LoVo (cell line): ENCODE results near the gene DENND4A.

ENCODE experiments used
- DNase-seq: peaks from one replicate; pipeline ENCODE4 v3.0.0-alpha.2; 2016; ENCODE audit warnings: low spot score

DENND4A gene

DNA sequence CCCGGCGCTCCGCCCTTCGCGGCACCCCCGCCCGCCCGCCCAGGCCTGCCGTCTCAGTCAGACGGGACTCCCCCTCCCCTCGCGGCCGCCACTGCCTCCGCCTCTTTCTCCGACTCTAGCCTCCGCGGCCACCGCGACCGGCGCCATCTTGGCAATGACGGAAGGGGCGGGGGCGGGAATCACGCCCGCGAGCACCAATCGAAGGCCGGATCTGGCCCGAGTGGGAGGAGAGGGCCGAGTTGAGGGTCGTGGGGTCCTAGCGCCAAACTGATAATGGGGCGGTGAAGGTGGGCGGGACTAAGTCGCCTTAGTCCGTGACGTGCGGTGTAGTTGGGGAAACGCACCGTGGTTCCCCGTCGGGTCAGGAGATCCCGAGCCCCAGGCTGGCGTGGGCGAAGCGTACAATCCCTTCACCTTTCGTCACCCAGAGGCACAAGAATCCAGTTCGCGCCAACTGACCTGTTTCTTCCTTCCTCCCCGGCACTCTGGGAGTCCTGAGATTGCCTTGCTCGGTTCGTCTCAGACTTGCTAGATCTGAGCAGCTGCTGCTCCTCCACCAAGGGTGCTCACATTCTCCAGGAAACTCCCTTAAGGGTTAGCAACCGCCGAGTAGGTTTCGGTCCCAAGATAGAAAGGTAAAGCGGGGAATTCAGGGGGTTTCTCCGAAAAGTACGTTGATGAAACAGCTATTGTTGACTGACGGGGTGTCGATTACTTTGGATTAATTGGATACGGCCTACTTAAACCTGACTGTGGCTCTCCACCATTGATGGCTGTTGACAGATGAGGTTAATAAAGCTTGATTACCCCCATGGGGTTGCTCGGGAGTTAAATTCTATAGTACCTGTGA is at the start of gene DENND4A:
Gene DENND4A, minus strand, starts transcription at position 156 of the 850 bp plus-strand sequence. CDS start 35,843 bp downstream, outside the sequence.
- DNase-seq = peak; percentile 99

DNA sequence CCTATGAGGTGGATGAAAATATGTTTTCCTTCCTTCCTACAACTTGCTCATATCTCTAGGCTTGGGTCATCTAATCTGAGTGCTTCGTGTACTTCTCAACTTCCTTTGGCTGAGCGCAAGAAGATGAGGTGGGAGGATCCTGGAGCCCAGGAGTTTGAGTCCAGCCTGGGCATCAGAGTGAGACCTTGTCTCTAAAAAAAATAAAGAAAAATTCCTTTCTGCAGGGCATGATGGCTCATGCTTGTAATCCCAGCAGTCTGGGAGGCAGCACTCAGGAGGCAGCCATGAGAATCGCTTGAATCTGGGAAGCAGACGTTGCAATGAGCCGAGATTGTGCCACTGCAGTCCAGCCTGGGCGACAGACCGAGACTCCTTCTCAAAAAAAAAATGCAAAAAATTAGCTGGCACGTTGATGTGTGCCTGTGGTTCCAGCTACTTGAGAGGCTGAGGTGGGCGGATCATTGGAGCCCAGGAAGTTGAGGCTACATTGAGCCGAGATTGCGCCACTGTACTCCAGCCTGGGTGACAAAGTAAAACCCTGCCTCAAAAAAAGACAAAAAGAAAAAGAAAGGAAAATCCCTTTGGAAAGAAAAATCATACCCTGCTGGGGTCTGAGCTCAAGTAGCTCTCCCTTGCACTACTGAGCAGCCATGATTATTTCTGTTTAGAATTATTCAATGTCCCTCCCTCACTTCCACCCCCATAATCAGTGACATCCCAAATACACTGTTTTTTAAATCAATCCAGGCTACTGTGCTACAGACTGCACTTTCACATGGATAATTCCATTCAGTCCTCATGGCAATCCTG is 49.2 kb upstream of the DENND4A start:
- no peak for DNase-seq

DNA sequence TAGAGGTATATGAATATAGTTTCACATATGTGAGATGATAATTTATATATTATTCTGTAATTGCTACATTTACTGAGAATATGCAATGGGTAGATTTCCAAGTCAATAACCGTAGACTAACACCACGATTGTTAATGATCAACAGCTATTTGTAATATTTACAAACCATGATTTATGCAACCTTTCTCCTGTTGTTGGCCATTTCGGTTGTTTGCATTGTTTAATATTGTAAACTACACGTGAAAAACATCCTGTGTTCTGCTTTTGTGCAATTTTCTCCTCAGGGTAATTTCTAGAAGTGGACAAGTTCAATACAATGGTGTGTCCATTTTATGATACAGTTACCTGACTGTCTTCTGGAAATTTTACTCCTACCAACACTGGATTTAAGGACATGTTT is 47.9 kb upstream of the DENND4A start:
- no peak for DNase-seq

DNA sequence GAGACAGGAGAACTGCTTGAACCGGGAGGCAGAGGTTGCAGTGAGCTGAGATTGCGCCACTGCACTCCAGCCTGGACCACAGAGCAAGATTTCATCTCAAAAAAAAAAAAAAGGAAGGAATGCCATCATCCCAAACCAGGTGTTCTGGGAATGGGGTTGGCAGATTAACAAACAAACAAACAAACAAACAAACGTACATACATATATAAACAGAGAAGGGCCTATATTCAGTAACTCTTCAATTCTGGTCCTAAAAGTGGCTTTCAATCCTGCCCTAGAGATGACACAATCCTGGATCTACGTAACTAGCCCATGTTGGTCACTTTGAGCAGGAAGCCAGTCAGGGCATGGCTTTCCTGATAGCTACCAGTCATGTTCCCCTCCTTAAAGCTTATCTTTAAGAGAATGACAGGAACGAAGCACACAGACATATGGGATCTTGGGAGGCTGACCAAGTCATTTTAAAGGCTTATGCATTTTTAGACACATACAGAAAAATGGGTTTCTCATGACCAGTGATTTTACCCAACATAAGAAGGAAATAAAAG is 47.3 kb upstream of the DENND4A start:
- DNase-seq = no peak

DNA sequence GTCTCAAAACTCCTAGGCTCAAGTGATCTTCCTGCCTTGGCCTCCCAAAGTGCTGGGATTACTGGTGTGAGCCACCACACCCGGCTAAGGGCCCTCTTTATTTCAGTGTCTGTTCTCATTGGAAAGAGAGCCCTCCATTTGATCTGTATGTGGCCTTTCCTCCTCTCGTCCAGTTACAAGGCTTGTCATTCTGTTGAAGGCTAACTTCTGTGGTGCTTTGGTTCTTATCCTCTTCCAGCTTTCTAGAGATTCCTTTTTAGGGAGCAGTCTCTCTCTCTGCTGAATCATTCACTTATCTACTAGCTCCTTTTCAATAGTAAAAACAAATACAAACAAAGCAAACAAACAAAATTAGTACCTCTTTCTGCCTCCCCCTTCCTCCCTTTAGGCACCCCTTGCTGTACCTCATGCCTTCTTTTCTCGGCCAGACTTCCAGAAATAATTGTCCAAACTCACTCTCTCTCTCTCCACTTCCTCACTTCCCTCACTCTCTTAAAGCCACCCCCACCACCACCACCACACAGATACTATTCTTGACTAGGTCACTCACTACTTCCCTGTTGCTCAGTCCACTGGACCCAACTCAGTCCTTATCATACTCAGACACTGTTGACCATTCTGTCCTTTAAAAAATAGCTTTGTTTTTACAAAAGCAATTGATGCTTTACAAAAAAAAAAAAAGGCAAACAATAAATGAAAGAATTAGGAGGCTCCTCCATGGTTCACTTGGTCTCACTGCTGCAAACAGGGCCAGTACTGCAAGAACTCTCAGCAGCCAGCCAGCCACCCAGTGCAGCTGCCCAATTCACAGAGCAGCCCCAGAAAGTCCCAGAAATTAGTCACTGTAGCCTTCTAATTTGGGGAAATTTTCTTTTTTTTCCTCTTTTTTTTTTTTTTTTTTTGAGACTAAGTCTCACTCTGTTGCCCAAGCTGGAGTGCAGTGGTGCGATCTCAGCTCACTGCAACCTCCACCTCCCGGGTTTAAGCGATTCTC is 45.5 kb upstream of the DENND4A start:
- no peak for DNase-seq

DNA sequence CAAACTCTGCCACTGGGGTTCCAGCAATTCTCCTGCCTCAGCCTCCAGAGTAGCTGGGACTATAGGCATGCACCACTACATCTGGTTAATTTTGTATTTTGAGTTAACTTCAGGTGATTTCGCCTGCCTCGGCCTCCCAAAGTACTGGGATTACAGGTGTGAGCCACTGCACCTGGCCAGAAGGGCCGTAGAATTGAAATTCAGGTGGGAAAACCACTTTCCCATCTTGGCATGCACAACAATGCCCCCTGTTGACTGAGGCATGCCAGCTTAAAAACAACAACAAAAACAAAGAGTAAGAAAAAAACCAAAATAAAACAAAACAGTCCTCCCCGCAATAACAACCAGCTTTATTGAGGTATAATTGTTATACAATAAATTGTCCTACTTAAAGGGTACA is 44.6 kb upstream of the DENND4A start:
- no peak for DNase-seq

DNA sequence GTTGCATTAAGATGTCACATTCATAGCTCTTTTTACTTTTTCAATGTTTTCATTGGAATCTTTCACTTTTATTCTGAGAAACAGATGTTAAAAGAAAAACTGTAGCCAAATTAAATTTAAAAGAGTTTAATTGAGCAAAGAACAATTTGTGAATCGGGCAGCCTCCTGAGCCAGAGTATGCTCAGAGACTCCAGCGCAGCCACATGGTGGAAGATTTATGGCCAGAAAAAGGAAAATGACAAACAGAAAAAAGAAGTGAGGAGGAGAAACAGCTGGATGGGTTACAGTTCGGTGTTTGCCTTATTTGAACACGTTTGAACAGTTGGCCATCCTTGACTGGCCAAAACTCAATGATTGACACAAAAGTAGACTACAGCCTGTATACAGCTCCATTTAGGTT is 43.4 kb upstream of the DENND4A start:
- no peak for DNase-seq

DNA sequence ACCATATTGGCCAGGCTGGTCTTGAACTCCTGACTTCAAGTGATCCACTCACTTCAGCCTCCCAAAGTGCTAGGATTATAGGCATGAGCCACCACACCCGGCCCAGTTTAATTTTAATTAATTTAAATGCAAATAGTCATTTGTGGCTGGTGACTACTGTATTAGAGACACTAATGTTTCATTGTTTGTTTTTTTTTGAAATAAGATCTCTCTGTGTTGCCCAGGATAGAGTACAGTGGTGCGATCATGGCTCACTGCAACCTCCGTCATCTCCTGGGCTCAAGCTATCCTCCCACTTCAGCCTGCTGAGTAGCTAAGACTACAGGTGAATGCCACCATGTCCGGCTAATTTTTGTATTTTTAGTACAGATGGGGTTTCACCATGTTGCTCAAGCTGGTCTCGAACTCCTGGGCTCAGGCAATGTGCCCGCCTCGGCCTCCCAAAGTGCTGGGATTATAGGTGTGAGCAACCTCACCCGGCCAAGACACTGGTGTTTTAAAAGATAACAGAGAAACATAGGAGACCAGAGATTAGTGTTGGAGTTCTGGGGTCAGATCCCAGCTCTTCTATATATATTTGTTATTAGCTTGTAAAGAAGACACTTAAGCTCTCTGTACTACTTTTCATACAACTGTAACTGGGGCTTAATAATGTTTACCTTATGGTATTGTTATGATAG is 42.6 kb upstream of the DENND4A start:
- DNase-seq = no peak

DNA sequence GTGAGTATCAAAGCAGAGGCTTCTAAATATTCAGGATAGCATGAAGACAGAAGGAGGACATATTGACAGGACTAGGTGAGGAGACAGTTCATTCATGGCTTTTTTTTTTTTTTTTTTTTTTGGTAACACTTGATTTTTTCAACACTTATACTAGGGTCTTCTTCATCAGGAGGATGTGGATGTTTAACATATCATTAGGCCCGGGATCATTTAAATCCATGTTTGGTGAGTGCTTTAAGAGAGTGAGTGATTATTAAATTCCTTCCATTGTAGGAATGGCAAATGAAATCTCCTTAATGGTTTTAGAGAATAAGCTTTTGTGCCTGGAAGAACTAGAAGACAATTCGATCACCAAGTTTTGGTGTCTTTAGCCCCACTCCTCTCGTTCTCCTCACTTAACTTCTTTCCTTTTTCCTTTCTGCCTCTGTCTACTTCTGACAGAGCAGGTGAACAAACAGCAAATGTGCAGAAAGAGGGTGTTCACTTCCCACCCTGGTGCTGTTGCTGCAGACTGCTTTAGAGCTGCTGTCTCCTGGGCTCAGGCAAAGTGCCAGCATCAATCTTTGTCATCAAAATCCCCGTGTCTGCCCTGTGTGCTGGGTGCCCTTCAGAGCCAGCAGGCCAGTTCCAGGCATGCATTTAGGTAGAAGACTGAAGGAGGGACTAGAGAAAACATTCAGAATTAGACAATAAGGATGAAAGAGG is 41.6 kb upstream of the DENND4A start:
- no peak for DNase-seq

DNA sequence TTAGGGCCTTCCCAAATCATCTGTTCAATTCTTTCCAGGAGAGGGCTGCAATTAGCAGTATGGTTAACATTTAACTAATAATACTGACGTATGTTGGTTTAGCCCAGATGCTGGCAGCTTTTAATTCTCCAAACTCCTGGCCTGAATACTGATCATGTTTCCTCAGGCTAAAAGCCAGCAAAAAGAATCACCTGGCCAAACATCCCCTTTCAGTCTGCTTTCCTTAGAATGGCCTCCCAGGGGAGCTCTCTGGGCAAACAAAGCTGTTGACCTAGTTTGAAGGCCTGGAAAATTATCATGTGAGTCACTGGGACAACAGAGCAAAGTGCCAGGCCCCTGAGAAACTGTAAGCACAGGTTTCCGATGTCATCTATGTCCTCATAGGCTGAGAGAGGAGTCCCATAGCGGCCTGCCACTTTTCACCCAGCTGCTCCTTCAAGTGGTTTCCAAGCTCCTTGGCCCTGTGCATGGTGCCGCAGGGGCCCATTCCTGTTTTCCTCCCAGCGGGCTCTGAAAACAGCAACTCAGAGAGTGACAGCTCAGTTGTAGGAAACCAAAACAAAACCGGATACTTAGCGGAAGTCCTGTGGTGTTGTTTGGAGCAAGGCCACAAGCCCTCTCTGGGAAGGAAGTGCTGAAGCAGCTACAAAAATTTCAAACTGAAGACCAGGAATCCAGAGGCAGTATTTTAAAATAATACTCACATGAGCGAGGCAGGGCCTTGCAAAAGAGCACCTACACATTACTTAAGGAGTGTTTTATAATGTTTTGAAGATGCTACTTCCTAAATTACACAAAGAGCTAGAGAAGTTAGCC is 40.7 kb upstream of the DENND4A start:
- peak; percentile 99 for DNase-seq

DNA sequence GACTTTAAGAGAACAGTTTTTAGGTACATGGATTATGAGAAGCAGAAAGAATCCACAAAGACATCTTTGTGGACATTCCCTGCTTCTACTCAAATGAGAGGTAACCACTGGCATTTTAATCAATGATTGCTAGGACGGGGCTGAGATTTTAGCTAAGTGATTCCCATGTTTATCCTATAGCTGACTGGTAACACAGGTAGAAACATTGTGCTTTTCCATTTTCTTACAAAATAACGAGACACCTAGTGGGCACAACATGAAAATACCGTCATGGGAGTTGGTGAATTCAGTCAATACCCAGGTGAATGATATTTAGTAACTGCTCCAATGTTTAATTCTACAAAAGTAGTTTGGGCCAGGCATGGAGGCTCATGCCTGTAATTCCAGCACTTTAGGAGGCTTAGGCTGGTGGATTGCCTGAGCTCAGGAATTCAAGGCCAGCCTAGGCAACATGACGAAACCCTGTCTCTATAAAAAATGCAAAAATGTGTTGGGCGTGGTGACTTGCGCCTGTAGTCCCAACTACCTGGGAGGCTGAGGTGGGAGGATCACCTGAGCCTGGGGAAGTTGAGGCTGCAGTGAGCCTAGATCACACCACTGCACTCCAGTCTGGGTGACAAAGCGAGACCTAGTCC is 37.2 kb upstream of the DENND4A start:
- DNase-seq = peak; percentile 40

DNA sequence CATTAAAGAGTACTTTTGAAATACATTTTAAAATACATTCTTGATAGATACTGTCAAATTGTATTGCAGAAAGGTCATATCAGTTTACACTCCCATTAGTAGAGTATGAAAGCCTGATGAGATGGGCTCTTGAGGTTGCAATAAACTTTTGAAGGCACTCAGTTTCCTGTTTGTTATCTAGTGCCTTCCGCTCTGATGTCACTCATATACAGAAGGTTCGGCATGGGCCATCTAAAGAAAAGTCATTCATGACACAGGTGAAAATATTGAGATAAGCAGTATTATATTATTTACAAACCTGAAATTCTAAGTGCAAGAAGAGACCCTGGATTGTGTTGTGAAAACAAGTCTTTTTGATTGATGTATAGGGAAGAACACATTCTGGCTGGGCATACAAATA is 36.5 kb upstream of the DENND4A start:
- DNase-seq = no peak

DNA sequence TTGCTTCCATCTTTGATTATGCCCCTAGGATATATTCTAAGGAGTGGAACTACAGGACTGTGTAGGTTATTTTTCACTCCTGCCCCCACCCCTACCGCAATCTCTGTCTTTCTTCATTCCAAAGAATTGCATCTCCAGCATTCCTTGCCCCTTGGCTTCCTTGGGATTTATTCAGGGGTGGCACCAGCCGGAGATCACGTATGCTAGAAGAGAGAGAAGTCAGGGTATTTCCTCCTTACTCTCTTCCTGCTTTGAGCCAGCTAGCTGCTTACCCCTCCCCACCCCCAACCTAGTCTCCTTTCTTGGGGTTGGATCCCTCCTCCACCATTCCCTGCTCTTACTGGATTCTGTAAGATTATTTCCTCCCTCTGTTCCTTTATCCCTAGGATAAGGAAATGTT is 35.0 kb upstream of the DENND4A start:
- no peak for DNase-seq

DNA sequence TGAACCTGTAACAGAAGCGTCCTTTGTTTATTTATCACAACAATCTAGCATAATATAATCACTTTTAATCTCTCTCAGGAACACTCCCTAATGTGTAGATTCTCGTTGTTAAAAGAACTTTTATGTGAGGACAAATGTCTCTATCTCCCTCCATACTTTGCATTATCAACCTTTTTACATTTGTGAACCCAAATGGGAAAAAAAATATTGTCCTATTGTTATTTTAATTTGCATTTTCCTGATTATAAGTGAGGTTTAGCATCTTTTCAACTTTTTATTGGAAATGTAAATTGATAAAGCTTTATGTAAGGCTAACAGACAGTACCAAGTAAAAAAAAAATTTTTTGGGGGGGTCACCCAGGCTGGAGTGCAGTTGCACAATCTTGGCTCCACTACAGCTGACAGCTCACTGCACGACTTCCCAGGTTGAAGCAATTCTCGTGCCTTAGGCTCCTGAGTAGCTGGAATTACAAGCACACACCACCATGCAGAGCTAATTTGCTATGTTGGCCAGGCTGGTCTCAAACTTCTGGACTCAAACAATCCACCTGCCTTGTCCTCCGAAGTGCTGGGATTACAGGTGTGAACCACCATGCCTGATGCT is 33.0 kb upstream of the DENND4A start:
- DNase-seq = no peak

DNA sequence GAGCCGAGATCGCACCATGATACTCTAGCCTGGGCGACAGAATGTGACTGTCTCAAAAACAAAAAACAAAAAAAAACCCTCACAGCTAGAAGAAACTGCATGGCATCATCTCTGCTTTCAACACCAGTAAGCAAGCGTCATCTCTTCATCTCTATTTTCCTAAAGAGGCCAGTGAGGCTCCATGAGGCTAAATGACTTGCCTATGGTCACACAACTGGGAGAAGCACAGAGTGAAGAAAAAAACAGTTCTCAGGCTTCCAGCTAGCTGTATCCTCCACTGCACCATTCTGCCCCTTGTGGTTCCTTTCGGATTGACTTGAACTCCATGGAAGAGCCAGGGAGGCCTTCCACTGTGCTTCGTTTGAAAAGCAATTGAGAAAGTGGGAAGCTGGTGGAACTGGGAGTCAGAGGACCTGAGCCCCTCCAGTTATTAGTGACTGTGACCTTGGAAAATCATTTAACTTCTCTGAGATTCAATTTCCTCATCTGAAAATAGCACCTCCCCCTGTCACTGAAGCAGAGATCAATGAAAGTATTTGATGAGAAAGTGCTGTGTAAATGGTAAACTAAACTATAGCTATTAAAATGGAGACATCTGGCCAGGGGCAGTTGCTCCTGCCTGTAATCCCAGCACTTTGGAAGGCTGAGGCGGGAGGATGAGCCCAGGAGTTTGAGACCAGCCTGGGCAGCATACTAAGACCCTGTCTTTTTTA is 32.1 kb upstream of the DENND4A start:
- peak; percentile 74 for DNase-seq

DNA sequence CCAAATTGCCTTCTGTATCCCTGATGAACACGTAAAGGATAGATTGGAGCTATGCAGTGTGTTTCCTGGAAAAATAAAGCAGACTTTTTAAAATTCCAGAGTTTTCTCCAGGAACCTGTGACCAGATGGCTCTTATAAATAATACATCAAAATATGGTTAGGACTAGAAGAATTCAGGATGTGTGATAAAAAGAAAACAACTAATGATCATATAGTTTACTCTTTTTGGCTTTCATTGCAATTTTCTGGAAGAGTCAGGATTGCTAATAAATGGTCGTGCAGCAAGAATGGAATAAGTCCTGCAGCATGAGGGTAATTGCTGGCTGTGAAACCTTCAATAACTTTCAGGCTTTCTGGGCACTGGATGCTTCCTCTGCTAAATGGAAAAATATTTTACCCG is 30.2 kb upstream of the DENND4A start:
- no peak for DNase-seq

DNA sequence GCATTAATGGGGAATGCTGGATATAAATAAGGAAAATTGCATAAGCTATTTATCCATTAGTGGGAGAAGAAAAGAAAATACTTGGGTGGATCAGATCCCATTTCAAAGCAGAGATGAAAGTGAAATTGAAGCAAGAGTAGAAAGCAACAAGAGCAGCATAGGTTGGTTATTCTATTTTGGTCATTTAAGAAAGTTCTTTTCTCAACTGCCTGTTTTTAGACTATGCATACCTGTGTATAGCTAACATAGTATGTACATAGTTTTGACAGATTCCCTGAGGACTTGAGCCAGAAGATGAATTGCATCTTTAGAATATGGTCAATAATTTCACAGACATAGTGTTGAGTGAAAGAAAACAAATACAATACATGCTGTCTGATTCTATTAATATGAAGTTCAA is 29.0 kb upstream of the DENND4A start:
- DNase-seq = no peak

DNA sequence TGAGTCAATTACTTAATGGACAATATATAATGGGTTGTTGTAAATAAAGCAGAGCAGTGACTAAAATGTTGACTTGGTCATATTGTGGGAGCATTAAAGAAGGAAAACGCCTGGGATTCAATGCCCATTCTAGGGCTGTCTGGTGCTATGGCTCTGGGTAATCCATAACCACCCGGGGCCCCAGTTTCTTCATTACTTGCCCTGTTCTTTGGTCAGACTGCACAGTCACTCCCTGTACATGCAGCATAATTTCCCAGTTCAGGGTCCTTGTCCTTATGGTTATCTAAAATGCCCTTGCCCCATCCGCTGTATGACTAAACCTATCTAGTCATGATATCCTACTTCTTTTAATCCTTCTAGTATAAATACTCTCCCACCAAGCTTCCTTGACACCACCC is 27.5 kb upstream of the DENND4A start:
- DNase-seq = no peak
